GM18502 (cell line): ENCODE measurements around the gene GNPTAB.
"Not testable (repeated sequence)": the region's sequence is repeated elsewhere in the genome, so short reads cannot be mapped to it uniquely, and the experiment has no call there.

Experiments used
- ATAC-seq: cut with Tn5 transposase; IDR thresholded peaks from one replicate; pipeline ENCODE4 v1.9.1; 2021; ENCODE audit warnings: mild to moderate bottlenecking; ENCODE audit not compliant: unreplicated experiment, poor library complexity

Gene GNPTAB

GRCh38 chr12:101830367-101831325 is at the start of gene GNPTAB:
Gene GNPTAB, minus strand, starts transcription at chr12:101830959. Its CDS starts 284 bp downstream, at chr12:101830675.
- ATAC-seq: peak; percentile 94

- ATAC-seq: peak; percentile 13
Measured at GRCh38 chr12:101878243-101878821, 47.6 kb upstream of the GNPTAB start.

- peak; percentile 26 for ATAC-seq
Measured at GRCh38 chr12:101877806-101878242, 47.1 kb upstream of the GNPTAB start.

GRCh38 chr12:101876861-101877805 is 46.4 kb upstream of the GNPTAB start, which contains the start of gene DRAM1:
Gene DRAM1, plus strand, starts transcription at chr12:101877580. Its CDS starts 210 bp downstream, at chr12:101877790.
- peak; percentile 88 for ATAC-seq

- no peak for ATAC-seq
Measured at GRCh38 chr12:101876322-101876860, 45.6 kb upstream of the GNPTAB start.

- no peak for ATAC-seq
Measured at GRCh38 chr12:101875162-101875561, 44.4 kb upstream of the GNPTAB start.

GRCh38 chr12:101870925-101871324 is 40.2 kb upstream of the GNPTAB start:
- ATAC-seq: no peak

GRCh38 chr12:101867619-101868018 is 36.9 kb upstream of the GNPTAB start:
- not testable (repeated sequence) for ATAC-seq

GRCh38 chr12:101866615-101867373 is 36.0 kb upstream of the GNPTAB start:
- no peak for ATAC-seq

- no peak for ATAC-seq
Measured at GRCh38 chr12:101863981-101864380, 33.2 kb upstream of the GNPTAB start.

GRCh38 chr12:101862245-101862644 is 31.5 kb upstream of the GNPTAB start:
- no peak for ATAC-seq

GRCh38 chr12:101861688-101862087 is 30.9 kb upstream of the GNPTAB start:
- not testable (repeated sequence) for ATAC-seq

GRCh38 chr12:101859664-101860607 is 29.2 kb upstream of the GNPTAB start:
- peak; percentile 42 for ATAC-seq

GRCh38 chr12:101858361-101858760 is 27.6 kb upstream of the GNPTAB start:
- no peak for ATAC-seq

GRCh38 chr12:101857043-101857558 is 26.3 kb upstream of the GNPTAB start:
- peak; percentile 49 for ATAC-seq

- ATAC-seq: not testable (repeated sequence)
Measured at GRCh38 chr12:101856614-101857013, 25.9 kb upstream of the GNPTAB start.

- ATAC-seq: no peak
Measured at GRCh38 chr12:101855976-101856375, 25.2 kb upstream of the GNPTAB start.

GRCh38 chr12:101855364-101855884 is 24.7 kb upstream of the GNPTAB start:
- ATAC-seq: no peak
